Kidney glomerular epithelial cell (primary cell): ENCODE data around the gene VOPP1.

Experiments used
- DNase-seq: peaks from one replicate; lab custom pipeline; 2025; lab: John Stamatoyannopoulos, UW

The VOPP1 gene

GRCh38 chr7:55432939-55433784, 139.1 kb downstream of the VOPP1 start:
- DNase-seq, result peak; percentile 12

- DNase-seq, result no peak
Observed at GRCh38 chr7:55432506-55432905, 139.8 kb downstream of the VOPP1 start.

- DNase-seq, result no peak
Observed at GRCh38 chr7:55431898-55432297, 140.4 kb downstream of the VOPP1 start.

DNA sequence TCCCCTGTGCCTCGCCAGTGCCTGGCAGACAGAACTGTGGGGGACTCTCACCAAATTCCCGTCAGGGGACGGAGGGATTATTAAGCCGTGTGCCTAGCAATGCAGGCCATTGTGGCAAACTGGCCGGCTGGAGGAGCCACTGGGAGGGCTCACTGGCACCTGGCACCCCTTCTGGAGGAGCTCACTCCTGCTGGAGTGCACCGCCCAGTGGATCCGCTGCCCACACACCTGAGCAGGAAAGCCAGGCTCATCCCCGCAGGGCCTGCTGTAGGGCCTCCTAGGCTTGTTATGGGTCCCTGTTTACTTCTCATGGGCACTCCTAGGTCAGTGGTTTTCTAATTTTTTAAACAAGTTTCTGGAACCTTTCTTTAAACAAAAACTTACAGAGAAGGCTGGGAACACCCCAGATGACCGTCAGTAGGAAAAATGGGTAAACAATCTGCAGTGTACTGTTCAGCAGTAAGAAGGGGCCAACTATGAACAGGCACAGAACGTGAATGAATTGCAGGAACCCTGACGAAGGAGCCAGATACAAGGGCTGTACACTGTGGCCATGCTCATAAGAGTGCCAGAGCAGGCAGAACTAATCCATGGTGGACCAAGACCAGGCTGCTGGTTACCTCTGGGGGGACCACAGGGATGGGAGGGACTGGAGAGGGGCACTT, 142.3 kb downstream of the VOPP1 start:
- no peak for DNase-seq

DNA sequence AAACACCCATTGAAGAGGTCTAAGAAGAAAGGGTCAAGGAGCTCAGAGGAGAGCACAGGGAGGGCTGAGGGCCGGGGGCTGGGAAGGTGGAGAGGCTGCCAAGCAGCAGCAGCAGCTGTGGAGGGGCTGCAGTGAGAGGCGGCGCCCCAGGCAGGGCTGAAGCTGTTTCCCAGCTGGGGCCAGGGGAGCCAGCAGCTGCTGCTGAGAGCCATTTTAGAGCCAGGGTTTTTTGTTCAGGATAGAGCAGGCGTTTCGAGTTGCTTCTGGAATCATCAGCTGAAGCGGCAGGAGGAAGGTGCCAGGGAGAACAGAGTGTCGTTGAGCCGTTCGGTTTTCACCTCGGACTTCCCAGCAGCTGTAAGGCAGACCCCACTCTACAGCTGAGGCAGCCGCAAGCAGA, 144.5 kb downstream of the VOPP1 start:
- DNase-seq, result no peak

DNA sequence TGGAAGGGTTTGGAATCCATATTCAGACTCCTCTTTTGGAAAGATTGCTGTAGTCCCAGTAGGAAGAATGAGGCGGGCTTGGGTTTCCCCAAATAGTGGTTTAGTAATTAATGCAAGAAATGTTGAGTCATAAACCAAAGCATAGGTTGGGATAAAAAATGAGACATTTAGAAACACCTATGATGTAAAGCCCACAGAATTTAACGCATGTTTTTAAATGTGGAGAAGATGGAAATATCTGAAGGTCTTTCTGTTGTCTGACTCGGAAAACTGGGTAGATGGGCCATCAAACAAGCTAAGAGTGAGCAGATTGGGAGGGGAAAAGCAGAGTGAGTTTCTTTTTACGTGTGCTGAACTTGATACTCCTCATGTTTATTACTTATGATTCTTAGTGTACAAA, 145.0 kb downstream of the VOPP1 start:
- no peak for DNase-seq

GRCh38 chr7:55426676-55427075, 145.6 kb downstream of the VOPP1 start:
- no peak for DNase-seq

- no peak for DNase-seq
Observed at GRCh38 chr7:55425141-55425752, 147.1 kb downstream of the VOPP1 start.

DNA sequence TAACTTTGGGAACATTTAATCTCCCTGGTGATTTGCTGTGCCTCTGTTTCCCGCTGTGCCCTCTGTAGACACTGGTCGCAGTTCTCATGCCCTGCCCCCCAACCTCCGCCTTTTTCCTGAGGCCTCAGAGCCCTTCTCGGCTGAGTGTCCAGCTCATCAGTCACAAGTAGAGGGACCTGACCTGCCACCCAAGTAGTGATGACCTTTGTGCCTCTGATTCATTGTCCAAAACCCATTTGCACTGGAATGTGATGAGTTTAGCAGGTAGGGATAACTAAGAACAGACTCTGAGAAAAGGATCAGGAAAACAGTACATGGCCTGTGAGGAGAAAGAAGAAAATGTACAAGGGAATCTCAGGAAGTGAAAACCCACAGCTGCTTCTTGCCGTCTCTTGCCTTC, 148.4 kb downstream of the VOPP1 start:
- DNase-seq, result peak; percentile 13

DNA sequence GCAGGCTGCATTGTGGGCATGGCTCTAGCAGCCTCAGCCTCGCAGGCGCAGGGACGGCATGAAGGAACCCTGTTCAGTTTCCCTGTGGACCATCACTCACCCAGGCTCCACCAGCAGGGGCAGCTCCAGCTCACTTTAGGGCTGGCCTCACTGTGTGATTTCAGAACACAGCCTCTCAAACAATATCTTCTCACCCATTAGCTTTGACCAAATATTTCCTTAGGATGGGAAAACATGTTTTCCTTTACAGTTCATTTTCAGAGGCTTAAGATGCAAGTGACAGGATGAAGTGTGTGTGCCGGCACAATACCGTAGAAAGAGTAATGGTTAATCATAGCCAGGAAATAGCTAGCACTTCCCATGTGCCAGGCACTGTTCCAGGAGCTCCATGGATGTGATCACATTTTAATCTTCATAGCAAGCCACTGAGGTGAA, 149.0 kb downstream of the VOPP1 start:
- no peak for DNase-seq
